Measurements from ENCODE around the gene GGACT.

GRCh38 chr13:100508996-100509395, 79.6 kb downstream of the GGACT start:
- TF ChIP-seq CTCF (IDR thresholded peaks at IDR 0.05) (no peak), POLR2A (IDR thresholded peaks at IDR 0.05) (no peak)

All from body of pancreas (tissue), 4 donors.